H7 (cell line): ENCODE results near the gene WNT4. TPM values are rescaled to one million over a fixed set of nuclear protein-coding genes. Genes with fewer than 3 reads are reported as not detected.

ENCODE experiments used
- DNase-seq: peaks from one replicate; pipeline ENCODE4 v3.0.0; 2012
- H3K27me3 ChIP-seq: 2 replicates; pipeline ENCODE4 v1.6.0; 2011; ENCODE audit warnings: mild to moderate bottlenecking, low read length; ENCODE audit not compliant: control insufficient read depth, insufficient read depth
- H3K36me3 ChIP-seq: replicated peaks from 2 replicates; pipeline ENCODE4 v1.5.1; 2011; ENCODE audit warnings: low read length; ENCODE audit not compliant: control insufficient read depth, insufficient read depth
- H3K4me3 ChIP-seq: 2 replicates; pipeline ENCODE4 v1.5.1; 2011; ENCODE audit warnings: low read depth, mild to moderate bottlenecking, control low read depth, low read length, moderate library complexity; ENCODE audit not compliant: insufficient read depth
- total RNA-seq: library from RNA; depleted of rRNA; stranded (reverse); fragments of >200 nt; shearing (Covaris generic); gene quantifications from 2 replicates; pipeline ENCODE4 v1.2.3, GENCODE V29; 2014

The WNT4 gene
- total RNA-seq, 1 experiment from 2014 or later: 0.94 TPM

GRCh38 chr1:22114083-22115012 lies 28.5 kb downstream of the WNT4 start:
- peaks cover 1% of the 10 kb centered on the region for H3K36me3 ChIP-seq
- H3K27me3 ChIP-seq: no peaks in the 10 kb centered on the region
- DNase-seq: peak; percentile 72

GRCh38 chr1:22112554-22112953 lies 30.3 kb downstream of the WNT4 start:
- peak; percentile 39 for DNase-seq
- Histone ChIP-seq H3K36me3 (peaks cover 5% of the 10 kb centered on the region), H3K27me3 (no peaks in the 10 kb centered on the region), H3K4me3 (no peak overlapping the region)

More at GRCh38 chr1:22114083-22115012, 28.5 kb downstream of the WNT4 start:
- H3K4me3 ChIP-seq: no peak overlapping the region

- Histone ChIP-seq H3K4me3 (no peak overlapping the region), H3K36me3 (peaks cover 5% of the 10 kb centered on the region), H3K27me3 (no peaks in the 10 kb centered on the region)
- DNase-seq: peak; percentile 29
Observed at GRCh38 chr1:22111620-22112019, 31.3 kb downstream of the WNT4 start.

- Histone ChIP-seq H3K27me3 (no peaks in the 10 kb centered on the region), H3K4me3 (no peak overlapping the region), H3K36me3 (peaks cover 5% of the 10 kb centered on the region)
- DNase-seq: no peak
Observed at GRCh38 chr1:22111115-22111514, 31.8 kb downstream of the WNT4 start.

- no peak for DNase-seq
- peaks cover 5% of the 10 kb centered on the region for H3K36me3 ChIP-seq
- H3K27me3 ChIP-seq: no peaks in the 10 kb centered on the region
- no peak overlapping the region for H3K4me3 ChIP-seq
Observed at GRCh38 chr1:22110016-22110415, 32.9 kb downstream of the WNT4 start.

- Histone ChIP-seq H3K27me3 (no peaks in the 10 kb centered on the region), H3K4me3 (no peak overlapping the region), H3K36me3 (peaks cover 5% of the 10 kb centered on the region)
- no peak for DNase-seq
Observed at GRCh38 chr1:22108339-22109105, 34.4 kb downstream of the WNT4 start.

- Histone ChIP-seq H3K27me3 (no peaks in the 10 kb centered on the region), H3K36me3 (peaks cover 3% of the 10 kb centered on the region), H3K4me3 (no peak overlapping the region)
- DNase-seq: no peak
Observed at GRCh38 chr1:22107126-22107525, 35.8 kb downstream of the WNT4 start.

GRCh38 chr1:22105611-22106207 lies 37.2 kb downstream of the WNT4 start:
- DNase-seq: peak; percentile 70
- peaks cover 3% of the 10 kb centered on the region for H3K36me3 ChIP-seq
- H3K4me3 ChIP-seq: no peak overlapping the region

GRCh38 chr1:22104865-22105437 lies 37.9 kb downstream of the WNT4 start:
- Histone ChIP-seq H3K4me3 (no peak overlapping the region), H3K27me3 (no peaks in the 10 kb centered on the region), H3K36me3 (peaks cover 3% of the 10 kb centered on the region)
- DNase-seq: no peak

More at GRCh38 chr1:22105611-22106207, 37.2 kb downstream of the WNT4 start:
- no peaks in the 10 kb centered on the region for H3K27me3 ChIP-seq

GRCh38 chr1:22104094-22104493 lies 38.8 kb downstream of the WNT4 start:
- peaks cover 3% of the 10 kb centered on the region for H3K36me3 ChIP-seq
- DNase-seq: no peak

GRCh38 chr1:22102746-22103145 lies 40.2 kb downstream of the WNT4 start:
- H3K27me3 ChIP-seq: no peaks in the 10 kb centered on the region
- DNase-seq: no peak
- H3K36me3 ChIP-seq: no peaks in the 10 kb centered on the region; the same call in none of the 2 replicates
- no peak overlapping the region for H3K4me3 ChIP-seq

More at GRCh38 chr1:22104094-22104493, 38.8 kb downstream of the WNT4 start:
- H3K27me3 ChIP-seq: no peaks in the 10 kb centered on the region
- no peak overlapping the region for H3K4me3 ChIP-seq

GRCh38 chr1:22101995-22102394 lies 40.9 kb downstream of the WNT4 start:
- H3K27me3 ChIP-seq: no peaks in the 10 kb centered on the region
- H3K36me3 ChIP-seq: peaks cover under 1% of the 10 kb centered on the region
- no peak overlapping the region for H3K4me3 ChIP-seq
- no peak for DNase-seq

GRCh38 chr1:22101199-22101598 lies 41.7 kb downstream of the WNT4 start:
- H3K4me3 ChIP-seq: no peak overlapping the region
- no peaks in the 10 kb centered on the region for H3K27me3 ChIP-seq
- H3K36me3 ChIP-seq: peaks cover 3% of the 10 kb centered on the region
- DNase-seq: no peak

- Histone ChIP-seq H3K27me3 (no peaks in the 10 kb centered on the region), H3K36me3 (peaks cover 3% of the 10 kb centered on the region), H3K4me3 (no peak overlapping the region)
- DNase-seq: no peak
Observed at GRCh38 chr1:22100168-22100567, 42.7 kb downstream of the WNT4 start.
